ENCODE measurements around the gene LYSET. TPM values are rescaled to one million over a fixed set of nuclear protein-coding genes. Genes with fewer than 3 reads are reported as not detected.

The LYSET gene
- total RNA-seq, 3 donors from 2014 or later = 10.8 to 14.9 (median 11.4) TPM

GRCh38 chr14:93223565-93223964 is 38.4 kb downstream of the LYSET start:
- intact Hi-C loops (cut with DNase I; ENCODE audit: low total_unique reads) = loop anchor here (5.0 kb wide), 1 partner anchor 84 kb away; no protein-coding TSS in a partner anchor
- H3K4me3 ChIP-seq = no peak overlapping the region
- no peaks in the 10 kb centered on the region for H3K36me3 ChIP-seq

GRCh38 chr14:93228550-93228949 is 43.4 kb downstream of the LYSET start:
- no peaks in the 10 kb centered on the region for H3K4me1 ChIP-seq
- intact Hi-C loops (cut with DNase I; ENCODE audit: low total_unique reads) = no loop called here
- no peak overlapping the region for H3K4me3 ChIP-seq
- no peak for DNase-seq (ENCODE audit: low spot score in 2 of 2)
- TF ChIP-seq CTCF (IDR thresholded peaks at IDR 0.05) (no peak), POLR2A (IDR thresholded peaks at IDR 0.05) (no peak), POLR2AphosphoS5 (IDR thresholded peaks at IDR 0.05) (no peak)
- H3K27ac ChIP-seq = no peak overlapping the region
- no peaks in the 10 kb centered on the region for H3K9me3 ChIP-seq
- H3K36me3 ChIP-seq = no peaks in the 10 kb centered on the region
- no peaks in the 10 kb centered on the region for H3K27me3 ChIP-seq

More at GRCh38 chr14:93223565-93223964, 38.4 kb downstream of the LYSET start:
- Histone ChIP-seq H3K4me1 (no peaks in the 10 kb centered on the region), H3K27ac (no peak overlapping the region), H3K9me3 (no peaks in the 10 kb centered on the region), H3K27me3 (no peaks in the 10 kb centered on the region)
- no peak for DNase-seq (ENCODE audit: low spot score in 2 of 2)
- TF ChIP-seq CTCF (IDR thresholded peaks at IDR 0.05) (no peak), POLR2A (IDR thresholded peaks at IDR 0.05) (no peak), POLR2AphosphoS5 (IDR thresholded peaks at IDR 0.05) (no peak)

DNA sequence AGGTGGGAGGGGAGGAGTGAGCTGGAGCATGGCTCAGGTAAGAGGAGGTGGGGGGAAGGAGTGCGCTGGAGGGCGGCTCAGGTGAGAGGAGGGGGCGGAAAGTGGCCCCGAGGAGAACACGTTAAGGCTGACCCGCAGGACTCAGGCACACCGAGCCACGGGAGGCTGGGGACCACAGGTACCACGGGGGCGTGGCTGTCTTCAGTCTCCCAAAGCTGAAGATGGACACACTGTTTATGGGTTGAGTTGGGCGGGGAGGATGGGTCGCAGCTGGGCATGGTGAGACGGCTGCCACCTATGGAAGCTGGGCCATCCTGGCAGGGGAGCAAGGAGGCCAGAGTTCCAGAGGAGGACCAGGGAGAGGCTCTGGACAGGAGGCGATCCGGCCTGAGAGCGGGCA is 45.4 kb downstream of the LYSET start:
- Histone ChIP-seq H3K4me3 (peak overlapping the region in 2 of 3 donors; percentile 42 to 71), H3K27ac (no peak overlapping the region), H3K27me3 (no peaks in the 10 kb centered on the region), H3K36me3 (no peaks in the 10 kb centered on the region), H3K9me3 (no peaks in the 10 kb centered on the region), H3K4me1 (no peaks in the 10 kb centered on the region)
- intact Hi-C loops (cut with DNase I; ENCODE audit: low total_unique reads) = no loop called here
- DNase-seq (ENCODE audit: low spot score in 2 of 2) = no peak
- TF ChIP-seq POLR2AphosphoS5 (IDR thresholded peaks at IDR 0.05) = no peak
- TF ChIP-seq POLR2A (IDR thresholded peaks at IDR 0.05) = no peak
- no peak for TF ChIP-seq CTCF (IDR thresholded peaks at IDR 0.05)

- DNase-seq (ENCODE audit: low spot score in 2 of 2) = no peak
- H3K27ac ChIP-seq = no peak overlapping the region
Observed at GRCh38 chr14:93231129-93231979, 46.2 kb downstream of the LYSET start.

More at GRCh38 chr14:93231129-93231979, 46.2 kb downstream of the LYSET start:
- TF ChIP-seq POLR2AphosphoS5 (IDR thresholded peaks at IDR 0.05) = no peak
- no peak for TF ChIP-seq CTCF (IDR thresholded peaks at IDR 0.05)
- TF ChIP-seq POLR2A (IDR thresholded peaks at IDR 0.05) = no peak
- H3K27me3 ChIP-seq = no peaks in the 10 kb centered on the region
- no peaks in the 10 kb centered on the region for H3K36me3 ChIP-seq
- H3K4me1 ChIP-seq = no peaks in the 10 kb centered on the region
- intact Hi-C loops (cut with DNase I; ENCODE audit: low total_unique reads) = no loop called here
- H3K9me3 ChIP-seq = no peaks in the 10 kb centered on the region
- peak overlapping the region; percentile 36 to 71 (median 42) for H3K4me3 ChIP-seq
